Hematopoietic multipotent progenitor cell treated with erythropoietin and hydrocortisone succinate and interleukin-3 and kit ligand, for 4 days (in vitro differentiated cells): ENCODE data around the gene DNAJA3.
"Not testable (repeated sequence)": the region's sequence is repeated elsewhere in the genome, so short reads cannot be mapped to it uniquely, and the experiment has no call there.

Experiments
- DNase-seq: peaks from one replicate; pipeline ENCODE4 v3.0.0-alpha.2; 2015

DNAJA3 gene

GRCh38 chr16:4388271-4389021 lies 37.2 kb upstream of the DNAJA3 start:
- DNase-seq = no peak

- no peak for DNase-seq
These were observed 36.4 kb upstream of the DNAJA3 start for GRCh38 chr16:4389051-4389955.

- no peak for DNase-seq
These were observed 35.1 kb upstream of the DNAJA3 start for GRCh38 chr16:4390266-4391260.

- DNase-seq = no peak
These were observed 33.9 kb upstream of the DNAJA3 start for GRCh38 chr16:4391631-4392381.

GRCh38 chr16:4392382-4393239 lies 33.1 kb upstream of the DNAJA3 start:
- DNase-seq = no peak

GRCh38 chr16:4393240-4393600 lies 32.4 kb upstream of the DNAJA3 start:
- DNase-seq = no peak

GRCh38 chr16:4393850-4394249 lies 31.8 kb upstream of the DNAJA3 start:
- not testable (repeated sequence) for DNase-seq

GRCh38 chr16:4395055-4395726 lies 30.5 kb upstream of the DNAJA3 start:
- DNase-seq = no peak

- no peak for DNase-seq
These were observed 26.5 kb upstream of the DNAJA3 start for GRCh38 chr16:4399001-4399730.

- no peak for DNase-seq
These were observed 24.6 kb upstream of the DNAJA3 start for GRCh38 chr16:4401094-4401501.

- DNase-seq = no peak
These were observed 24.2 kb upstream of the DNAJA3 start for GRCh38 chr16:4401510-4401909.

GRCh38 chr16:4402439-4403132 lies 23.1 kb upstream of the DNAJA3 start:
- peak; percentile 84 for DNase-seq

GRCh38 chr16:4403133-4403949 lies 22.3 kb upstream of the DNAJA3 start:
- DNase-seq = no peak

- DNase-seq = peak; percentile 69
These were observed 21.3 kb upstream of the DNAJA3 start for GRCh38 chr16:4404247-4404966.

- DNase-seq = no peak
These were observed 20.5 kb upstream of the DNAJA3 start for GRCh38 chr16:4404967-4405696.

- DNase-seq = no peak
These were observed 17.9 kb upstream of the DNAJA3 start for GRCh38 chr16:4407543-4408322.
